Activated T-cell treated with anti-CD3 and anti-CD28 coated beads, Interleukin-2, amount 50 U/mL, for 1 hour (primary cell): Measurements from ENCODE around the gene SCG2.

Experiments used
- DNase-seq: peaks from one replicate; pipeline ENCODE4 v3.0.0-alpha.2; 2020

The SCG2 gene

DNA sequence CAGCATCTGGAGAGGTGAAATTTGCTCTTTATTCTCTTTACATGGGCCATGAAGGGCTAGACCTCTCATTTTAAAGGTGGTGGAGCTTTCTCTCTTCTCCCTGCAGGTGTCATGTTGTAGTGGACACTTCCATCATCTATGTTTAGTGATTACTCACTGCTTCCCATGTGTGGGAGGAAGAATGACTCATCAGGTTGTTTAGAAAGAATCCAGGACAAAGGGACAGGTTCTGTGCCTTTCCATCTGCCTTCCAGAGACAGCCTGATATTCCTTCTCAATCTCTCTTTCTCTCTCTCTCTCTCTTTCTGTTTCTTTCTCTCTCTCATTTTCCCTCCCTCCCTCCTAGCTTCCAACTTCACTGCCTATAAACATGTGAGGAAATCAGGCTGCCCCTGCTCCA is 38.7 kb downstream of the SCG2 start:
- no peak for DNase-seq

GRCh38 chr2:223562078-223562477 is 40.1 kb downstream of the SCG2 start:
- DNase-seq, result no peak

DNA sequence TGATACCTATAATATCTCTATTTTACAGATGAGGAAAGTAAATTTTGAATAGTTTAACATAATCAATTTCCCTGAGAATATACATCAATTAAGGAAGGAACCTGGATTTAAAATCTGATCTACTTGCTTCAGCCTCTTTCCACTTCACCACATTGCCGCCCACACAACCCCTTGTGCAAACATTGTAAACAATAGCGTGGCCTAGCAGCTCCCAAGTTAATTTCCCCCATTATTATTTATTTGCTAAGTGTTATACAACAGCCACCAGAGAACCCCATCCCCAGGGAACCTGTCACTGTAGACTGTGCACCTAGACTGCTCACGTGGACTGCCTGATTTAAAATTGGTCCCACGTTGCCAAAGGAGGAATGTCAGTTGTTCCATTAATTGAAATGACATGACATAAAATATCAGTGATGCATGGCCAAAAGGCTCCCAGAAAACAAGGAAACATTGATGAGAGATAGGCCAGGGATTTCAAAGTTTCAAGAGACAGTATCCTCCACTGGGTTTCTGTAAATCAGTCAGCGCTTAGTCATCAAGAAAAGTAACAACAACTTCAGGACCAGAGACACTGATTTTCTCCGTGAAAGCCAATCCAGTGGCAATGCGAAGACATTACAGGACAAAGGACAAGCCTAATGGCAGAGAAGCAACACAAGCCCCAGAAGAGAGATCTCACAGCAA is 41.3 kb downstream of the SCG2 start:
- DNase-seq, result no peak

DNA sequence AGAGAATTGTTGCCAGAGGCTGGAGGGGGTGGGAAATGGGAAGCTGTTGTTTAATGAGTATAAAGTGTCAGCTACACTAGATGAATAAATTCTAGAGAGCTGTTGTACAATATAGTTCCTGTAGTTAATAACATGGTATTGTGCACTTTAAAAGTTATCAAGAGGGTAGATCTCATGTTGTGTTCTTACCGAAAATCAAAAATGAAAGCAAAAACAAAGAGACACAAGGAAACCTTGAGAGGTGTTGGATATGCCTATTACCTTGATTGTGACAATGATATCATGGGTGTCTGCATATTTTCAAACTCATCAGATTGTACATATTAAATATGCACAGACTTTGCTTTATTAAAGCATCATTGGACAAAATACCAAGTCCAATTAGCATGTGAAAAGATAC is 43.2 kb downstream of the SCG2 start:
- no peak for DNase-seq

DNA sequence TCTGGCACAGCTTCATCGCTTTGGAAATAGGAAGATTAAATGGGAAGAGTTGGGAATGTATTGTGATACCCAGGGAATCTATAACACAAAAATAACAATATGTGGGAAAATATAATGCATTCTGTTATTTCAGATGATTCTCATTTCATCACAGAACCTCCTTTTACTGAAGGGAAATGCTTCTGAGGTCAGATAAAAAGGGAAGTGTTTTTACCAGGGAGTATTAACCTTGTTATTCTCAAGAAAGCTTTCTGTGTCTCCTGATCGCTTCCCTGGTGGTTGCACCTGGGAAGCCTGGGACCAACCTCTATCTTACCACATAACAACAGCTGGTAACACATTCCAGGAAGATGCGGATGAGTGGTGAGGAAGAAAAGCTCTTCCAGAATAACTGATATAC is 47.2 kb downstream of the SCG2 start:
- DNase-seq, result no peak

DNA sequence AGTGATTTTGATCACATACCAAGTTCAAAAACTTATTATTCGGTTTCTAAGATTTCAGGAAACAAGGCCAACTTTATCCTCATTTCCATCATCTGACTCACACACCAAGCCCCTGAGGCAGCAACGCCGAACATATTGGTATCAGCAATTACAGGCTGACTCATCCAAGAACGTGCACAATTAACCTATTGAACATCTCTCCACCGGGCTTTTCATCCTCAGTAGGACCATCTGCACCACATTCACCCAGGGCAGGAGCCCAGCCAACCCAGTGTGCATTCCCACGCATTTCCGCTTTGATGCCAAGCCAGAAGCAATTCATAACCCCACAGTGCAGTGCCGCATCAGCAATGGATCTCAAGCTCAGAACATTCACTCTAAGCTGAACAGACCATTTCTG is 52.9 kb downstream of the SCG2 start:
- DNase-seq, result no peak

GRCh38 chr2:223548194-223548593 is 54.0 kb downstream of the SCG2 start:
- no peak for DNase-seq
